Activated B cell treated with CpG ODN at 0.5 μM for 24 hours (primary cell): ENCODE results near the gene IFT57. TPM values are rescaled to one million over a fixed set of nuclear protein-coding genes. Genes with fewer than 3 reads are reported as not detected.

Experiments
- ATAC-seq: fragments of 200-7000 bp; cut with Tn5 transposase; one replicate; pipeline ENCODE4 v1.10.0; 2021; ENCODE audit warnings: low read depth, mild to moderate bottlenecking, moderate library complexity
- CTCF ChIA-PET: fragments of 350-600 bp; sonication (Branson Sonifier 250); formaldehyde crosslinking; loops from one replicate; lab custom pipeline; 2021; ENCODE audit warnings: antibody characterized with exemption; lab: Charles Lee
- POLR2A ChIA-PET: fragments of 350-600 bp; sonication (Branson Sonifier 250); formaldehyde crosslinking; loops from one replicate; lab custom pipeline; 2021; ENCODE audit warnings: antibody characterized with exemption; lab: Charles Lee
- DNase-seq: peaks from one replicate; pipeline ENCODE4 v3.0.0; 2022
- H3K27ac Mint-ChIP-seq: one replicate; pipeline ENCODE4 v1.8.0; 2020; ENCODE audit warnings: mixed read lengths
- H3K27me3 Mint-ChIP-seq: one replicate; pipeline ENCODE4 v1.8.0; 2021; ENCODE audit warnings: mixed read lengths
- H3K36me3 Mint-ChIP-seq: one replicate; pipeline ENCODE4 v1.8.0; 2021; ENCODE audit warnings: low read depth, mixed read lengths
- H3K4me1 Mint-ChIP-seq: one replicate; pipeline ENCODE4 v1.8.0; 2021; ENCODE audit warnings: mixed read lengths
- H3K4me3 Mint-ChIP-seq: one replicate; pipeline ENCODE4 v1.8.0; 2020; ENCODE audit warnings: mild to moderate bottlenecking, mixed read lengths
- H3K9me3 Mint-ChIP-seq: one replicate; pipeline ENCODE4 v1.8.0; 2020; ENCODE audit warnings: mixed read lengths
- intact Hi-C: fragments of 100-400 bp; cut with micrococcal nuclease; formaldehyde crosslinking; loops from one replicate; pipeline ENCODE4 v1.15.1; 2024
- total RNA-seq: library from RNA; stranded (reverse); gene quantifications from 2 replicates; pipeline ENCODE4 v1.2.3, GENCODE V29; 2022
- TF ChIP-seq, protein P1 (sequence below): fragments of 200-600 bp; IDR thresholded peaks from one replicate; pipeline ENCODE4 v1.8.0; 2022; ENCODE audit warnings: antibody characterized with exemption, mild to moderate bottlenecking

The IFT57 gene
- total RNA-seq, 1 donor from 2014 or later: 63.2 TPM

DNA sequence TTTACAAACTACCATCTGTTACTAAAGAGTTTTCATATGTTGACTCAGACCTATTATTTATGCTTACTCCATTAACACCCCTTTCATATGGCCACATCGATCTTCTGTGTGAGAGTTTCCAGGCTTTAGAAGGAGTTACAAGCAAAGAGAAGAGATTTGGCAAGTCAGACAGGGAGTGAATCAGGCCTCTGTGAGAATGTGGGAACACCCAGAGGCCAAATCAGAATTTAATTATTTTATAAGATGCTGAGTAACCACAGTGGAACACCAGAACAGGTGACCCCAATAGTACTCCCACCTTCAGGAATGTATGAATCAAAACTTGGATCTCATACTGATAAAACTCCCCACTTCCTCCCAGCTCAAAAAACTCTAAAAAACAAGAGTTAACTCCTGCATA lies 42.0 kb downstream of the IFT57 start:
- TF ChIP-seq, protein P1, sequence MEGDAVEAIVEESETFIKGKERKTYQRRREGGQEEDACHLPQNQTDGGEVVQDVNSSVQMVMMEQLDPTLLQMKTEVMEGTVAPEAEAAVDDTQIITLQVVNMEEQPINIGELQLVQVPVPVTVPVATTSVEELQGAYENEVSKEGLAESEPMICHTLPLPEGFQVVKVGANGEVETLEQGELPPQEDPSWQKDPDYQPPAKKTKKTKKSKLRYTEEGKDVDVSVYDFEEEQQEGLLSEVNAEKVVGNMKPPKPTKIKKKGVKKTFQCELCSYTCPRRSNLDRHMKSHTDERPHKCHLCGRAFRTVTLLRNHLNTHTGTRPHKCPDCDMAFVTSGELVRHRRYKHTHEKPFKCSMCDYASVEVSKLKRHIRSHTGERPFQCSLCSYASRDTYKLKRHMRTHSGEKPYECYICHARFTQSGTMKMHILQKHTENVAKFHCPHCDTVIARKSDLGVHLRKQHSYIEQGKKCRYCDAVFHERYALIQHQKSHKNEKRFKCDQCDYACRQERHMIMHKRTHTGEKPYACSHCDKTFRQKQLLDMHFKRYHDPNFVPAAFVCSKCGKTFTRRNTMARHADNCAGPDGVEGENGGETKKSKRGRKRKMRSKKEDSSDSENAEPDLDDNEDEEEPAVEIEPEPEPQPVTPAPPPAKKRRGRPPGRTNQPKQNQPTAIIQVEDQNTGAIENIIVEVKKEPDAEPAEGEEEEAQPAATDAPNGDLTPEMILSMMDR: no peak
- peaks cover 2% of the 10 kb centered on the region for H3K9me3 Mint-ChIP-seq
- ChIA-PET CTCF (no interaction called here), POLR2A (no interaction called here)
- no peak overlapping the region for H3K27ac Mint-ChIP-seq
- no peaks in the 10 kb centered on the region for H3K27me3 Mint-ChIP-seq
- intact Hi-C loops: loop anchor here (5.0 kb wide), 1 partner anchor 37 kb away; no protein-coding TSS in a partner anchor
- ATAC-seq (no peak), DNase-seq (no peak)
- no peak overlapping the region for H3K4me3 Mint-ChIP-seq
- H3K36me3 Mint-ChIP-seq: peaks cover 47% of the 10 kb centered on the region
- peaks cover 45% of the 10 kb centered on the region for H3K4me1 Mint-ChIP-seq

DNA sequence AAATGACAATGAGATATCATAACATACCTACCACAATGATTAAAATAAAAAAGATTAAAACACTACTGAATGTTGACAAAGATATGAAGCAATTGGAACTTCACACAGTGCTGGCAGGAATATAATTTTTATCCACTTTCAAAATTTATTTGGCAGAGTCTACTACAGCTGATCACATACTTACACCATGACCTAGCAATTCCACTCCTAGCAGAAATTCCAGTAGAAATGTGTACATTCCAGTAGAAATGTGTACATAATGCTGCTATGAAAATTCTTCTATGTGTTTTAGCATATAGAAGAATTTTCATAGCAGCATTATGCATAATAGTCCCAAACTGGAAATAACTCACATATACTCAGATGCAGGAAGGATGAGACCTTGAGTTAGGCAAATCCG lies 43.5 kb downstream of the IFT57 start:
- Mint-ChIP-seq H3K27ac (no peak overlapping the region), H3K4me1 (peaks cover 50% of the 10 kb centered on the region), H3K4me3 (no peak overlapping the region), H3K36me3 (peaks cover 42% of the 10 kb centered on the region), H3K9me3 (no peaks in the 10 kb centered on the region), H3K27me3 (no peaks in the 10 kb centered on the region)
- ChIA-PET CTCF (no interaction called here), POLR2A (no interaction called here)
- TF ChIP-seq, protein P1: no peak
- ATAC-seq: no peak
- intact Hi-C loops: no loop called here
- DNase-seq: no peak

DNA sequence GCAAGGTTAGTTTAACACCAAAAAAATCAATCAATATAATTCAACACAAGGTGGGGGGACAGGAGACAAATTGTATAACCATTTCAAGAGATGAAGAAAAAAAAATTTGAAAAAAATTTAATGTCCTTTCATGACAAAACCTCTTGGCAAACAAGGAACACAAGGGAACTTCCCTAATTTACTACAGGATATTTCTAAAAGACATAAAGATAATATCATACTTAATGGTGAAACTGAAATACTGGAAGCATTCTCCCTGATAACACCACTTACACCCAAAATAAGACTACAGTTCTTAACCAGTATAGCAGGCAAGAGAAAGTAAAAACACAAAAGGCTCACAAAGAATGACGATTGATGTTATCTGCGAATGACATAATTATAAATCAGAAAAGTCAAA lies 44.7 kb downstream of the IFT57 start:
- intact Hi-C loops: loop anchor here (2.0 kb wide), 1 partner anchor 13 kb away; no protein-coding TSS in a partner anchor
- no peak for ATAC-seq
- Mint-ChIP-seq H3K27ac (no peak overlapping the region), H3K9me3 (no peaks in the 10 kb centered on the region), H3K4me1 (peaks cover 50% of the 10 kb centered on the region), H3K4me3 (no peak overlapping the region), H3K36me3 (peaks cover 39% of the 10 kb centered on the region), H3K27me3 (no peaks in the 10 kb centered on the region)
- CTCF ChIA-PET: no interaction called here
- TF ChIP-seq, protein P1: no peak
- POLR2A ChIA-PET: no interaction called here
- no peak for DNase-seq

DNA sequence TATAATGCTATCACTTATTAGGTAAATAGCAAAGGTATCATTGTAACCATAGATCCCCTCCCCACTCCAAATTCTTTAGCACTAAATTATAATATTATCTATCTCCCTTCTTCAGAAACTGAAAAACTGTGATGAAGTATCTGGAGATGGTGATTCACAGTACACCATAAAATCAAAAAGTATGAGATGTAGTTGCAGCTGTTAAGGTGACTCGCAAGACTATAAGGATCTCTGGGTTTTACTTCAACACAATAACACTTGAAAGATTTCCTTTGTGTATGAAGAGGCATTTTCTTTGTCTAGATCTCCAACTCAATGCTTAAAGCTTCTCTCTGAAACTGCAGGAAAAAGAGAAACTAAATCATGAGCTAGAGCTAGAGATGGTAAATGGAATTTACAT lies 46.9 kb downstream of the IFT57 start:
- ChIA-PET POLR2A (interaction anchor here (1.4 kb wide), 1 partner anchor 50 kb away, joined by 4 read pairs; no protein-coding TSS in a partner anchor), CTCF (no interaction called here)
- no peaks in the 10 kb centered on the region for H3K9me3 Mint-ChIP-seq
- no peak overlapping the region for H3K4me3 Mint-ChIP-seq
- TF ChIP-seq, protein P1: no peak
- no peaks in the 10 kb centered on the region for H3K27me3 Mint-ChIP-seq
- peaks cover 49% of the 10 kb centered on the region for H3K4me1 Mint-ChIP-seq
- peaks cover 41% of the 10 kb centered on the region for H3K36me3 Mint-ChIP-seq
- no peak for ATAC-seq
- intact Hi-C loops: no loop called here
- no peak overlapping the region for H3K27ac Mint-ChIP-seq
- DNase-seq: no peak

DNA sequence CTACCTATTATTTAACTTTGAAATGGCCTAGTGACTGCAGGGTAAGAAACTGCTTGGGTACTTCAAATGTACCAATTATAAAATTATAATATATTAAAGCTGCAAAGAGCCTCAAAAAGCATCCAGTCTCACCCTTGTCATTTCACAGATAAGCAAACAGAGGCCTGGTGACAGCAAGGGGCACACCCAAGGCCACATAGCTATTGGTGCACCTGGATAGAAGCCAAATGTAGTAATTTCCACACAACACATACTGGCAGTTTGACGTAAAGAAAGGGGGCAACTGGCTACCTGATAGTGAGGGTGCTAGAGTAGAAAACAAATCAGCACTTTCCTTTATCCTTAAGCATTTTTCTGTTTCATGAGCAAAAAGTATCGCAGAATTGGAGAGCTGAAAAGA lies 51.1 kb downstream of the IFT57 start:
- TF ChIP-seq, protein P1: no peak
- Mint-ChIP-seq H3K27ac (no peak overlapping the region), H3K9me3 (no peaks in the 10 kb centered on the region), H3K4me1 (peaks cover 50% of the 10 kb centered on the region), H3K27me3 (no peaks in the 10 kb centered on the region), H3K36me3 (peaks cover 44% of the 10 kb centered on the region), H3K4me3 (no peak overlapping the region)
- CTCF ChIA-PET: no interaction called here
- no peak for DNase-seq
- ATAC-seq: no peak
- POLR2A ChIA-PET: interaction anchor here (0.5 kb wide), 1 partner anchor 41 kb away, joined by 3 read pairs; no protein-coding TSS in a partner anchor
- intact Hi-C loops: no loop called here
